ENCODE results near the gene DNTTIP2.
"Not testable (repeated sequence)": the region's sequence is repeated elsewhere in the genome, so short reads cannot be mapped to it uniquely, and the experiment has no call there.

DNTTIP2 gene

GRCh38 chr1:93878889-93879586 is at the start of gene DNTTIP2:
Gene DNTTIP2, minus strand, starts transcription at chr1:93879206. Its CDS starts 58 bp downstream, at chr1:93879148.
- peak; percentile 98 for DNase-seq

- DNase-seq, result no peak
Measured at GRCh38 chr1:93925206-93925605, 46.2 kb upstream of the DNTTIP2 start.

- DNase-seq, result no peak
Measured at GRCh38 chr1:93919780-93920179, 40.8 kb upstream of the DNTTIP2 start.

- no peak for DNase-seq
Measured at GRCh38 chr1:93917302-93917701, 38.3 kb upstream of the DNTTIP2 start.

GRCh38 chr1:93910880-93911279 is 31.9 kb upstream of the DNTTIP2 start:
- DNase-seq, result not testable (repeated sequence)

DNA sequence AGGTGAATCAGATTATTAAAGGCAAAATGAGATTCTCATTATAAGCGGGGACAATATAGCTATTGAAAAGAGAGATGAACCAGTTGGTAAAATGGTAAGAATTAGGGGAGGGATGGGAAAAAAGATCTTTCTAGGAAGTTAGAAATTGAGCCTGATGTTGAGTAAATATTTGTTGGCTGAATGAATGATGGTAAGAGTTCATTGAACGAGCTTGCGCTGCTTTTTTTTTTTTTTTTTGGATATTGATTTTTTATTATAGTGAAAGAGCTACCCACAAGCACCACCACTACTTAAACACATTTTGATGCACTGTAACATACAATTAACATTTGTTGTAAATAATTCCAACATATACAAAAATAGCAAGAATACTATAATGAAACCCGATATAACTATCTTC is 31.3 kb upstream of the DNTTIP2 start:
- DNase-seq, result no peak

DNA sequence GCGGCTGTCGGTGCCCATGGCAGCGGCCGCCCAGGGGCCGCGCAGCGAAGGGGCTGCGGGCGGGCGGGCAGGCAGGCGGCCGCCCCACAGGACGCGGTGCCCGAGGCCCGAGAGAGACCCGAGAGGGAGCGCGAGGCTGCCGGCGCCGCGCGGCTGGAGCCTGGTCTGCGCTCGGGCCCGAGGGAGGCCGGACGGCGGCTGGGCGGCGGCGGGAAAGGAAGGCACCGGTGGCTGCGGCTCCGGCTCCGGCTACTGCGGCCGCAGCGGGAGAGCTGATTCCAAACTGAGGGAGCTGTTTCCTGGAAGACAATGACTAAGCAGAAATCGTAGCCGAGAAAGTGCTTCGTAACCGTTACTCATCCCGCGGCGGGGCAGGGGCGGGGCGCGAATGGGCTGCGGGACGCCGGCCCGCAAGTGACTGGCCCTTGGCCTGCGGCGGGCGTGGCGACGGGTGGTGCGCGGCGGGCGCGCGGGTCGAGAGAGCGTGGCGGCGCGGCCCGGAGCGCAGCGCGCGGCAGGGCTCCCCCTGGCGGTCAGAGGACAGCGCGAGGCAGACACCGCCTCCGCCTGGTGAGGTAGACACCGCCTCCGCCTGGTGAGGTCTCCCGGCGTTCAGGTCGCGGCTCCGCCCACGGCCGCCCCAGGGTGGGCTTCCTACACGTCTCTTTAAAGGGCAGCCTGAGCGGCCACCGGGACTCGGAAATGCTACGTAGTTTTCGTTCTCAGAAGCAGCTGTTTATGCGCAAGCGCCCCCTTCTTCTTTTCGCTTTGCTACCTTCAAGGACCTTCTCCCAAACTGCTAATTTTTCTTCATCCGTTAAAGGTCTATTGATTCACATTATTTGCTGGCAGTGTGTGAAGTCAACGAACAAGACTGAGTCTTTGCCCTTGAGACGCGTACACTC is 30.4 kb upstream of the DNTTIP2 start, which contains the start of gene GCLM:
Gene GCLM (minus strand): TSS at position 285 of the 905 bp plus-strand sequence. CDS start 267 bp downstream, at position 18.
- DNase-seq, result peak; percentile 96

DNA sequence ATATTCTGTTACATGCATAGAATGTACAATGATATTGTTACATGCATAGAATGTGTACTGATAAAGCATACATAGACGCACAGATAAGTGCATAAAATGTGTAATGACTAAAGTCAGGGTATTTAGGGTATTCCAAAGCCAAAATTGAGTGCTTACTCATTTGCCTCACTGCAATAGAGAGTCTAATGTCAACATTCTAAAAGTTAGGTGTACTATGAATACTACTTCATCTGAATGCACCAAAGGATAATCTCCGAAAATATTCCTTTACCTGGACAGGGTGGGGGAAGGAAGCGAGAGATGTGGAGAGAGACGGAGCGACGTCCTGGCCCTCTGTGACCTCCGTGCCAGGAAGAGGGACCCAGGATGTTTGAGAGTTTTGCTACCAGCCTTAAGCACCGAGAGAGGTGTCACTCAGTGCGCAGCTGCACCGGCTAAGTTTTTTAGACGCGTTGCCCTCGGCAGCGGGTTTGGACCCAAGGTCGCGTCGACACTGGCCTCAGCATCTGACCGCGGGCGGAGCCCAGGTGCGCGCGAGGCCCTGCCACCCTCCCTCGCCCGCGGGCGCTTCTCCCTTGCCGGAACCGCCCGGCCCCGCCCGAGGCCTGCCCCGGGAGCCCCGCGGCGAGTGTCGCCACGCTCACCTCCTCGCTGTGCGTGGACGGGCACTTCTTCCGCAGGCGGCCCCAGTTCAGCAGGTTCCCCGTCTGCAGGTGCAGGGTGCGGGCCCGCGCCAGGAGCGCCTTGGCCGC is 29.6 kb upstream of the DNTTIP2 start:
- peak; percentile 59 for DNase-seq

DNA sequence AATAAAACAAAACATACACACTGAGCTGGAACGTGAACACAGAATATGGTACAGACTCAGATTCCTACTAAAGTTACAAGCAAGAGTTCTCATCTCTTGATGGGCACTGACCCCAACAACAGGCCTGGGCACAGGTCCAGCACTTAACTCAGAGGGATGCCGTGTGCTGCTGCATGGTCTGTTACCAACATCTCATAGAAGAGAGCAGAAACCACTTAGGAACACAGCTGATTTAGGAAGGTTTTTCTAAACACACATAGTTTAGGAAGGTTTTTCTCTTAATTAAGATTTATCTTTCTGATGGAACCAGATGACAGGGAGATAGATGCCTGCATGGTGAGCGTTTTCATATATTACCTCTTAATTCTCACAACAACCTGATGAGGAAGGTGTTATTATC is 28.7 kb upstream of the DNTTIP2 start:
- peak; percentile 28 for DNase-seq

DNA sequence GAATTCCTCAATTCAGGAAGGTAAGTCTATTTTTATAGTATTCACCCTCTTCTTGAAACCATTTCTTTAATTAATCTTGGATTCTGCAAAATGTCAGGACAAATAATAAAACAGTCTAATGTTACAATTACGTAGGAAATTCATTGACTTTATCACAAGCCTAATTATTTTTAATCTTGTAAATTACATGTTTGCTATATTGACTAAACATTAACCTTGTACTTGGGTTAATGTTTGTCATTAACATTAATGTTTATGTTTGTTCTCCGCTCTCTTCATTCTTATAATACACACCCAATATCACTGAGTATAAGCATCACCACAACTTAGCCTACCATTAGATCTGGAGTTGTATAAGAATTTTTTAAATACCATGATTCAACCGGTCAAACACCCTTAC is 27.5 kb upstream of the DNTTIP2 start:
- DNase-seq, result no peak

GRCh38 chr1:93905734-93906133 is 26.7 kb upstream of the DNTTIP2 start:
- no peak for DNase-seq

GRCh38 chr1:93905051-93905450 is 26.0 kb upstream of the DNTTIP2 start:
- no peak for DNase-seq

- no peak for DNase-seq
Measured at GRCh38 chr1:93904228-93904627, 25.2 kb upstream of the DNTTIP2 start.

- no peak for DNase-seq
Measured at GRCh38 chr1:93900723-93901504, 21.9 kb upstream of the DNTTIP2 start.

- DNase-seq, result no peak
Measured at GRCh38 chr1:93899543-93900207, 20.7 kb upstream of the DNTTIP2 start.

GRCh38 chr1:93888900-93889299 is 9.9 kb upstream of the DNTTIP2 start:
- DNase-seq, result no peak

- DNase-seq, result no peak
Measured at GRCh38 chr1:93882269-93882668, 3.3 kb upstream of the DNTTIP2 start.

GRCh38 chr1:93880731-93881130 is 1.7 kb upstream of the DNTTIP2 start:
- DNase-seq, result no peak

DNA sequence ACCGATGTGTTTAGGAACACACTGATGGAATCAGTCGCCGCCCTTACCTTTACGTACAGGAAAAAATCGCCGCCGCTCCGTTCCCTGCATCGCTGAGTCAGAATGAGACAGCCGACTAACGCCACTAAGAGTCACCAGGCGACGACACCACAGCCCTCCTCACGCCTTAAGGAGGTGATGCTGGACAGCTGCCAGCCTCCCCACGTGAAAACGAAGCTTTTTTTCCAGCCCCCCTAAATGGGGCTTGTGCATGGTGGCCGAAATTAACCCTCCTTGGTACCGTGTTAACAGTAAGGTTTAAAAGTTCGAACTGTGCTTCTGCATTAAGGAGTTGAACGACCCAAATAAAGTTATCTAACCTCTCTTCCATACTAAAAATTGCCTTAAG is 511 bp downstream of the DNTTIP2 start:
- no peak for DNase-seq

GRCh38 chr1:93877529-93877928 is 1.5 kb downstream of the DNTTIP2 start:
- DNase-seq, result no peak

DNA sequence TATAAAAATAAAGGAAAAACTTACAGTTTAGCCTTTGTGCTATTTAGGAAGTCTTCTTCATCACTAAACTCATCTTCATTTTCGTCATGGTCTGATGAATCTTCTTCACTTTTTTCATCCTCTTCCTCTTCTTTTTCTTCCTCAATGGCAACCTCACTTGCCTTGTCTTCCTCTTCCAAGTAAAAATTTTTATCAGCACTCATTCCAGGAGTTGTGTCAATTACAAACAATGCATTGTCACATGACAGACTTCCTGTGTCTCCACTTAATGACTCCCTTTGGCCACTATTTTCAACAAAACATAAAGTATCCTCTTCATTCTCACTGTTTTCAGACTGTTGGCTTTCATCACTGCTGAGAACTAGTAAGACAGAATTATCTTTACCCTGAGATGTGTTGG is 2.8 kb downstream of the DNTTIP2 start:
- DNase-seq, result no peak
